ENCODE measurements around the gene EPHB6. TPM values are rescaled to one million over a fixed set of nuclear protein-coding genes. Genes with fewer than 3 reads are reported as not detected.

EPHB6 gene
- total RNA-seq, 4 donors from 2014 or later: 0.53 to 19.0 (median 5.5) TPM

DNA sequence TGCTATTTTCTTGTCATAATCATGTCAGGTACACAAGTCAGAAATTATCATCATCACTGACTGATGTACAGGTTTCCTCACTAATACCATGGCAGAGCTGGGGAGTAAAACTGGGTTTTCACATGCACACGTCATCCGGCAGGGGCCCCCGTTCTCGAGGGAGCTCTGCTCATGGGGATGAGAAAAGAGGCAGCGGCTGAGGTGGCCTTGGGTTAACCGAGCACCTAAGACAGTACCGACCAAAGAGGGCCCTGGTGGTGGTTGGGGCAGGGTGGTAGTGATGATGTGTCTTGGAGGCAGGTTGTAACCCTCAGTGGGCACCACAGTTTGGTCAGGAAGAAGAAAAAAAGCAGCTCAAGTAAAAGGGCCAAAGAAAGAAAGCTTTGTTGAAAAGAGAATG is 42.8 kb downstream of the EPHB6 start:
- no peak overlapping the region for H3K4me3 ChIP-seq
- no peaks in the 10 kb centered on the region for H3K9me3 ChIP-seq
- no peak for DNase-seq
- H3K4me1 ChIP-seq: no peaks in the 10 kb centered on the region
- TF ChIP-seq, protein P1, sequence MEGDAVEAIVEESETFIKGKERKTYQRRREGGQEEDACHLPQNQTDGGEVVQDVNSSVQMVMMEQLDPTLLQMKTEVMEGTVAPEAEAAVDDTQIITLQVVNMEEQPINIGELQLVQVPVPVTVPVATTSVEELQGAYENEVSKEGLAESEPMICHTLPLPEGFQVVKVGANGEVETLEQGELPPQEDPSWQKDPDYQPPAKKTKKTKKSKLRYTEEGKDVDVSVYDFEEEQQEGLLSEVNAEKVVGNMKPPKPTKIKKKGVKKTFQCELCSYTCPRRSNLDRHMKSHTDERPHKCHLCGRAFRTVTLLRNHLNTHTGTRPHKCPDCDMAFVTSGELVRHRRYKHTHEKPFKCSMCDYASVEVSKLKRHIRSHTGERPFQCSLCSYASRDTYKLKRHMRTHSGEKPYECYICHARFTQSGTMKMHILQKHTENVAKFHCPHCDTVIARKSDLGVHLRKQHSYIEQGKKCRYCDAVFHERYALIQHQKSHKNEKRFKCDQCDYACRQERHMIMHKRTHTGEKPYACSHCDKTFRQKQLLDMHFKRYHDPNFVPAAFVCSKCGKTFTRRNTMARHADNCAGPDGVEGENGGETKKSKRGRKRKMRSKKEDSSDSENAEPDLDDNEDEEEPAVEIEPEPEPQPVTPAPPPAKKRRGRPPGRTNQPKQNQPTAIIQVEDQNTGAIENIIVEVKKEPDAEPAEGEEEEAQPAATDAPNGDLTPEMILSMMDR (IDR thresholded peaks at IDR 0.05): no peak
- TF ChIP-seq POLR2A (IDR thresholded peaks at IDR 0.05): no peak
- no peaks in the 10 kb centered on the region for H3K27me3 ChIP-seq
- H3K36me3 ChIP-seq: no peaks in the 10 kb centered on the region
- H3K27ac ChIP-seq: no peak overlapping the region

DNA sequence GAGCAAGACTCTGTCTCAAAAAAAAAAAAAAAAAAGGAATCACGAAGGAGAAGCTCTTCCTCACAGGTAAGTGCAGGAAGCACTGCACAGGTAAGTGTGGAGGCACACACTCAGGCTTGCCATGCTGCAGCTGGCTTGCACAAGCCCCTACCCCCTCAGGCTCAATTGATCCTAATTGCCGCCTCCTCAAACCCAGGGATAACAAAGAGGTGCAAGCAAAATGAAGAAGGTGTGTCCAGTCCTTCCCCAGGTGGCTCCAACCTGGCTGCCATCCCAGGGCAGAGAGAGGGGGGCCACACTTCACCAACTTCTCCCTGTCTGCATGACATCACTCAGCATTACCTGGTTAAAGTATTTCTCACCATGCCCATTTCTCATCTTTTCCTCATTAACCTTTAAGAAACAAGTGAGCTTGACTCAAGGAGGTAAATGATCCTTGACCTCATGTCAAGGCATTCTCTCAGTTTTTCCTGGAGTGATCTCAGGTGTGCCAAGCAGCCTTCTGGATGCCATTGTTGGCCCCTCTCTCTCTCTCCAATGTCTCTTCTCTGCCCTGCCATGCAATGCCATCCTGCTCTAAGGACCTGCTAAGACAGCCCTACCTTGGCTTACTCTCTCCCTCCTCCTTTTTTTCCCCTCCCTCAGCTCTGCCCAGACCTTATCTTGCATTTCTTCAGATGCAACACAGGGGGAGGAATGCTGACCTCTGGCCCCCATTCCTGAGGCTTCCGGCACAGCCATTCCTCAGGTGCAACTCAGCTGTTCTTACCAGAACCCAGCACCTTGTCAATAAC is 43.7 kb downstream of the EPHB6 start:
- TF ChIP-seq POLR2A (IDR thresholded peaks at IDR 0.05): no peak
- TF ChIP-seq, protein P1 (IDR thresholded peaks at IDR 0.05): no peak
- Histone ChIP-seq H3K4me1 (no peaks in the 10 kb centered on the region), H3K27me3 (no peaks in the 10 kb centered on the region), H3K27ac (no peak overlapping the region), H3K4me3 (no peak overlapping the region), H3K36me3 (no peaks in the 10 kb centered on the region), H3K9me3 (no peaks in the 10 kb centered on the region)
- DNase-seq: no peak

DNA sequence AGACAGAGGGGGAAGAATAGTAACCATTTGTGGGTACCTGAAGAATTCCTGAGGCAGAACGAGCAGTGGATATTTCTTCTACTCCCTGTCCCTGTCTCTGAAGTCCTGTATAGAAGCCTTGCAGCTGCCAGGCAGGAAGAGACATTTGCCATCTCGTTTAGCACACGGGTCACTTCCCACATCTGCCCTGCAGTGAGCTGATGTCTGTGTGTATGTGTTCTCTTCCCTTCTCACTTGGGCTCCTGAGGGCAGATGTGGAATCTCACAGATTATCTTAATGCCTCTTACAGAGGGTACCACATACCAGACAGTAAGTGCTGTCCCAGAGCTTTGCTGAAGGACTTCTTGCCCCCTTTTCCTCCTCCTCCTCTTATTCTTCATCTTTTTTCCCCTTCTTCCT is 44.8 kb downstream of the EPHB6 start:
- DNase-seq: no peak
- TF ChIP-seq, protein P1 (IDR thresholded peaks at IDR 0.05): no peak
- TF ChIP-seq POLR2A (IDR thresholded peaks at IDR 0.05): no peak
- Histone ChIP-seq H3K27ac (no peak overlapping the region), H3K27me3 (no peaks in the 10 kb centered on the region), H3K36me3 (no peaks in the 10 kb centered on the region), H3K4me1 (no peaks in the 10 kb centered on the region), H3K4me3 (no peak overlapping the region), H3K9me3 (peaks cover 0 to 6% (median 2%) of the 10 kb centered on the region in 4 donors)

DNA sequence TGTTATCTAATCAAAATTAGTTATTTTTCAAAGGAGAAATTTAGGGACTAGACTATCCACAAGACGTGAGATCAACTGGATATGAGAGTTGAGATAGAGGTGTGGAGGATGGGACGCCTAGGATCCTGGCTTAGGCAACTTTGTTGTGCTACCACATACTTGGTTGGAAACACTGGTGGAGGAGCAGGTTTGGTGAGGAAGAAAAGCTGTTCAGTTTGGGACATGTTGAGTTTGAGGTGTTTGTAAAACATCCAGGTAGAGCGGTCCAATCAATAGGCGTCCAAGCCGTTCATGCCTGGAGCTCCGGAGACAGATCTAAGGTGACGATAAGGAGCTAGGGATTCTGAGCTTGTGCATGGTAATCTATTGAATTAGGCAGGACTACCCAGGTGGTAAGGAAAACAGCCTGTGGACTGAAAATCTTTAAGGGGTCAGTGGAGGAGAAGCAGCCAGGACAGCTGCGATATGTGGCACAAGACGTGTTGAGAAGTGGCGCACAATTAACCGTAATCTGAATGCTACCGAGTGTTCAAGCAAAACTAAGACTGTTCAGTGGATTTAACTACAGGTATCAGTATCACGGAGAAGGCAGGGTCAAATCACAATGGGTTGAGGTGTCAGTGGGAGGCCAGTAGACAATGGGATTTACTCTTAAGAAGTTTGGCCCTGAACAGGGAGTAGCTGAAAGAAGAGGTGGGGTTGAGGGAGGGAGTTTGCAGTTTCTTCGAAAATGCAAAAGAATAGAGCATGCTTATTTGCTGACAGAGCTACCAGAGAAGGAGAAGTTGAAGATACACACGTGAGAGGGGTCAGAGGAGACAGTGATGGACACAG is 46.8 kb downstream of the EPHB6 start:
- DNase-seq: no peak
- H3K4me1 ChIP-seq: no peaks in the 10 kb centered on the region
- H3K4me3 ChIP-seq: no peak overlapping the region
- H3K27ac ChIP-seq: no peak overlapping the region
- H3K36me3 ChIP-seq: no peaks in the 10 kb centered on the region
- H3K9me3 ChIP-seq: peaks cover 0 to 7% (median 2%) of the 10 kb centered on the region in 4 donors
- no peaks in the 10 kb centered on the region for H3K27me3 ChIP-seq
- TF ChIP-seq POLR2A (IDR thresholded peaks at IDR 0.05): no peak
- TF ChIP-seq, protein P1 (IDR thresholded peaks at IDR 0.05): no peak

DNA sequence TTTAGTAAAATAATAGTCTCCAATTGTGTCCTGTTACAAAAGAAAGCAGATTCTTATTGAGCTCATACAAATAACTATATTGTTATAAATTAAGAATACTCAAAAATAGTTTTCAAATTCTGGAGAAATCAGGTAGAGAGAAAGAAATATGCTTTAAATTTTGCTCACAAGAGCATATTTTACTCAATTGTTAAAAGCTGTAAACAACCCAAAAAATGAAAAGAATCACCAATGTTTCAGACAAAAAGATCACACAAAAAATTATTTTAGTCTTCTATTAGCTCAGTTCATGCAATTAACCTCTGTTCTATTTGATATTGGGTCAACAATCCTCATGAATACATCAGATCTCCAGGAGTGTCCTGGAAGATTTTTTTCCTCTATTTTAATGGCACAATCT is 49.3 kb downstream of the EPHB6 start:
- DNase-seq: no peak
- no peaks in the 10 kb centered on the region for H3K36me3 ChIP-seq

More for the DNA sequence above, 49.3 kb downstream of the EPHB6 start:
- Histone ChIP-seq H3K27ac (no peak overlapping the region), H3K4me1 (peaks cover 0 to 2% (median 0%) of the 10 kb centered on the region in 4 donors), H3K9me3 (peaks cover 0 to 7% (median 2%) of the 10 kb centered on the region in 4 donors), H3K27me3 (no peaks in the 10 kb centered on the region), H3K4me3 (no peak overlapping the region)
- TF ChIP-seq POLR2A (IDR thresholded peaks at IDR 0.05): no peak
- TF ChIP-seq, protein P1 (IDR thresholded peaks at IDR 0.05): no peak
